Thyroid gland (tissue), 4 donors: ENCODE measurements around the gene DNAJC10.

Experiments
- POLR2A ChIP-seq, 2 donors: fragments of 450-650 bp; IDR thresholded peaks; one replicate each; pipeline ENCODE4 v1.6.1; 2017; ENCODE audit warnings: antibody characterized with exemption in 2 of 2, mild to moderate bottlenecking in 2 of 2, moderate library complexity in 1 of 2
- TF ChIP-seq, protein P1 (sequence below), 6 experiments: fragments of 200-600 bp in 3 of 6; fragments of 450-650 bp in 3 of 6; sonication (generic) in 3 of 6; IDR thresholded peaks; one replicate each; pipeline ENCODE4 v1.5.1; 2016 to 2019; ENCODE audit warnings: antibody characterized with exemption in 6 of 6, mild to moderate bottlenecking in 2 of 6, inconsistent platforms in 1 of 6, moderate library complexity in 1 of 6

GRCh38 chr2:182667315-182667695, 48.8 kb upstream of the DNAJC10 start:
- TF ChIP-seq, protein P1, sequence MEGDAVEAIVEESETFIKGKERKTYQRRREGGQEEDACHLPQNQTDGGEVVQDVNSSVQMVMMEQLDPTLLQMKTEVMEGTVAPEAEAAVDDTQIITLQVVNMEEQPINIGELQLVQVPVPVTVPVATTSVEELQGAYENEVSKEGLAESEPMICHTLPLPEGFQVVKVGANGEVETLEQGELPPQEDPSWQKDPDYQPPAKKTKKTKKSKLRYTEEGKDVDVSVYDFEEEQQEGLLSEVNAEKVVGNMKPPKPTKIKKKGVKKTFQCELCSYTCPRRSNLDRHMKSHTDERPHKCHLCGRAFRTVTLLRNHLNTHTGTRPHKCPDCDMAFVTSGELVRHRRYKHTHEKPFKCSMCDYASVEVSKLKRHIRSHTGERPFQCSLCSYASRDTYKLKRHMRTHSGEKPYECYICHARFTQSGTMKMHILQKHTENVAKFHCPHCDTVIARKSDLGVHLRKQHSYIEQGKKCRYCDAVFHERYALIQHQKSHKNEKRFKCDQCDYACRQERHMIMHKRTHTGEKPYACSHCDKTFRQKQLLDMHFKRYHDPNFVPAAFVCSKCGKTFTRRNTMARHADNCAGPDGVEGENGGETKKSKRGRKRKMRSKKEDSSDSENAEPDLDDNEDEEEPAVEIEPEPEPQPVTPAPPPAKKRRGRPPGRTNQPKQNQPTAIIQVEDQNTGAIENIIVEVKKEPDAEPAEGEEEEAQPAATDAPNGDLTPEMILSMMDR (IDR thresholded peaks at IDR 0.05), result no peak
- no peak for TF ChIP-seq POLR2A (IDR thresholded peaks at IDR 0.05)
